Lower leg skin (tissue), 3 donors: ENCODE data around the gene LCN9.

Experiments
- CTCF ChIP-seq, 3 donors: fragments of 450-650 bp; IDR thresholded peaks; one replicate each; pipeline ENCODE4 v1.5.1; 2016; ENCODE audit warnings: antibody characterized with exemption in 3 of 3, mild to moderate bottlenecking in 3 of 3, moderate library complexity in 2 of 3
- POLR2A ChIP-seq, 2 donors: fragments of 450-650 bp; IDR thresholded peaks; one replicate each; pipeline ENCODE4 v1.6.1; 2016 to 2017; ENCODE audit warnings: antibody characterized with exemption in 2 of 2, mild to moderate bottlenecking in 1 of 2, moderate library complexity in 1 of 2

DNA sequence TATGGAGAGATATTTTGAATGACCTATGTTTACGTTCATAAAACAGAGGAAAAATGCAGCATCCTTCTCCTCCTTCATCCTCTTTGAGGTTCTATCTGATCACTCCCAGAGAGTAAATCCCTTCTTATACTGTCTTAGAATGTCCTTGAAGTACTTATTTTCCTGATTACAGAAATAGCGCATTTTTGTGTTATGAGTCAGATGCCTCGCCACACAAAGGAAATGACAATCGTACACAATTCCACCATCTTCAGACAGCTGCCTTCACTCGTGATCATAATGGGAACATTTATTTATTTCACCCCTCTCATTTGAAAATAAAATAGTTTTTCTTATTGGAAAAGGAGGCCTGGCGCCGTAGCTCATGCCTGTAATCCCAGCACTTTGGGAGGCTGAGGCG, 21.4 kb upstream of the LCN9 start:
- no peak for TF ChIP-seq POLR2A (IDR thresholded peaks at IDR 0.05)
- TF ChIP-seq CTCF (IDR thresholded peaks at IDR 0.05): no peak
